GM21717 (cell line): ENCODE results near the gene HHIP.
"Not testable (repeated sequence)": the region's sequence is repeated elsewhere in the genome, so short reads cannot be mapped to it uniquely, and the experiment has no call there.

Experiments used
- ATAC-seq: cut with Tn5 transposase; IDR thresholded peaks from one replicate; pipeline ENCODE4 v1.9.1; 2021; ENCODE audit warnings: mild to moderate bottlenecking, moderate library complexity; ENCODE audit not compliant: unreplicated experiment

Gene HHIP

GRCh38 chr4:144748814-144749555 is 103.0 kb downstream of the HHIP start:
- no peak for ATAC-seq

GRCh38 chr4:144750348-144750747 is 104.4 kb downstream of the HHIP start:
- no peak for ATAC-seq

- ATAC-seq: no peak
Observed at GRCh38 chr4:144754562-144755410, 108.8 kb downstream of the HHIP start.

- no peak for ATAC-seq
Observed at GRCh38 chr4:144757969-144758368, 112.0 kb downstream of the HHIP start.

GRCh38 chr4:144768809-144769208 is 122.9 kb downstream of the HHIP start:
- not testable (repeated sequence) for ATAC-seq

- ATAC-seq: no peak
Observed at GRCh38 chr4:144778364-144778763, 132.4 kb downstream of the HHIP start.

GRCh38 chr4:144782345-144782744 is 136.4 kb downstream of the HHIP start:
- ATAC-seq: no peak

GRCh38 chr4:144785961-144786360 is 140.0 kb downstream of the HHIP start:
- ATAC-seq: no peak

- peak; percentile 68 for ATAC-seq
Observed at GRCh38 chr4:144787365-144788258, 141.7 kb downstream of the HHIP start.

- ATAC-seq: no peak
Observed at GRCh38 chr4:144788469-144788868, 142.5 kb downstream of the HHIP start.

- ATAC-seq: not testable (repeated sequence)
Observed at GRCh38 chr4:144791933-144792332, 146.0 kb downstream of the HHIP start.
